ENCODE measurements around the gene IFT52.

Gene IFT52

GRCh38 chr20:43690943-43691598 is 100.3 kb downstream of the IFT52 start:
- H3K9me3 Mint-ChIP-seq = no peaks in the 10 kb centered on the region
- H3K27me3 Mint-ChIP-seq = no peaks in the 10 kb centered on the region
- no peak for DNase-seq (ENCODE audit: low spot score in 2 of 2)
- no peak overlapping the region for H3K27ac Mint-ChIP-seq (ENCODE audit: low read depth)
- no peaks in the 10 kb centered on the region for H3K36me3 Mint-ChIP-seq (ENCODE audit: insufficient read depth)
- no peak overlapping the region for H3K4me3 Mint-ChIP-seq
- ATAC-seq (replicated peaks; ENCODE audit: extremely low read depth, poor library complexity, severe bottlenecking) = no peak
- no peaks in the 10 kb centered on the region for H3K4me1 Mint-ChIP-seq

DNA sequence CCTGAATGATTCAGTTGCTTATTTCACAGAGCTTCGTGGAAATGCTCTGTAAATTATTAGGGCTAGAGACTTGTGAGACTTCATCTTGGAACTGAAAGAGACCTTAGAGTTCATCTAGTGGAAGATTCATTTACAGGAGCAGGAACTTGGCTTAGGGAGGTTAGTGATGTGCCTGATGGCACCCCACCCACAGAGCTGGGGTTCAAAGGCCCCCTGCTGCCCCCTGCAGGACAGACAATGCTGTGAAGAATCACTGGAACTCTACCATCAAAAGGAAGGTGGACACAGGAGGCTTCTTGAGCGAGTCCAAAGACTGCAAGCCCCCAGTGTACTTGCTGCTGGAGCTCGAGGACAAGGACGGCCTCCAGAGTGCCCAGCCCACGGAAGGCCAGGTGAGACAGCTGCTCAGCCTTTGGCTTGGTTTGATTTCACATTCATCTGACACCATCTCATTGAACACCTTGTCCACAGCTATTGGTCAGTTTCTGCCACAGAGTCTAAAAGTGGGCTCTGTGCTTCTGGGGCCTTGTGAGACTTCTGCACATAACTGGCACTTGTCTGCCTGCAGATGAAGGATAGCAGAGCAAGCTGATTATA is 101.3 kb downstream of the IFT52 start:
- no peaks in the 10 kb centered on the region for H3K27me3 Mint-ChIP-seq
- H3K9me3 Mint-ChIP-seq = no peaks in the 10 kb centered on the region
- DNase-seq (ENCODE audit: low spot score in 2 of 2) = no peak
- H3K4me3 Mint-ChIP-seq = no peak overlapping the region
- H3K4me1 Mint-ChIP-seq = no peaks in the 10 kb centered on the region
- H3K36me3 Mint-ChIP-seq (ENCODE audit: insufficient read depth) = no peaks in the 10 kb centered on the region
- no peak overlapping the region for H3K27ac Mint-ChIP-seq (ENCODE audit: low read depth)
- ATAC-seq (replicated peaks; ENCODE audit: extremely low read depth, poor library complexity, severe bottlenecking) = no peak

DNA sequence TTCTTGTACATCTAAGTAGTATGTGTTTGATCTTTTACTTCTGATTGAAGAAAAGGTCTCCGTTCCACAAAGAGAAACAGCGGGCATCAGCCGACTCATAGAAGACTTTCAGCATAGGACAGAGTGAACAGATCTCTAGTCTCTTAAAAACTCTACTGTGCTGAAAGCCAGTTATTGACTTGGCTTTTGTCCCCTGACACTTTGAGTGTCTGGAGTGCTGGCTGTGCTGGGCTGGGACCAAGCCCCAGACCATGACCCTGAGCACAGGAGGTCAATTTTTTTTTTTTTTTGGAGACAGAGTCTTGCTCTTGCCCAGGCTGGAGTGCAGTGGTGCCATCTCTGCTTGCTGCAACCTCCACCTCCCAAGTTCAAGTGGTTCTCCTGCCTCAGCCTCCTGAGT is 104.0 kb downstream of the IFT52 start:
- no peak overlapping the region for H3K4me3 Mint-ChIP-seq

DNA sequence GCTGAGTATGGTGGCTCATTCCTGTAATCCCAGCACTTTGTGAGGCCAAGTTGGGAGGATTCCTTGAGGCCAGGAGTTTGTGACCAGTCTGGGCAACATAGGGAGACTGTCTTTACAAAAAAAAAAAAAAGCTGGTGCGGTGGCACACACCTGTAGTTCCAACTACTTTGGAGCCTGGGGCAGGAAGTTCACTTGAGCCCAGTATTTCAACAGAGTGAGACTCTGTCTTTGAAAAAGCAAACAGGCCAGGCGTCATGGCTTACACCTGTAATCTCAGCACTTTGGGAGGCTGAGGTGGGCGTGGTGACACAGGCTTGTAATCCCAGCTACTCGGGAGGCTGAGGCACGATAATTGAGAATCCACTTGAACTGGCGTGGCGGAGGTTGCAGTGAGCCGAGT is 104.8 kb downstream of the IFT52 start:
- Mint-ChIP-seq H3K36me3 (ENCODE audit: insufficient read depth) (peaks cover 2% of the 10 kb centered on the region), H3K27me3 (no peaks in the 10 kb centered on the region), H3K9me3 (no peaks in the 10 kb centered on the region), H3K4me3 (no peak overlapping the region), H3K4me1 (peaks cover 11% of the 10 kb centered on the region), H3K27ac (ENCODE audit: low read depth) (no peak overlapping the region)
- ATAC-seq (replicated peaks; ENCODE audit: extremely low read depth, poor library complexity, severe bottlenecking) = no peak
- DNase-seq (ENCODE audit: low spot score in 2 of 2) = no peak

More for the DNA sequence above, 104.0 kb downstream of the IFT52 start:
- H3K9me3 Mint-ChIP-seq = no peaks in the 10 kb centered on the region
- H3K36me3 Mint-ChIP-seq (ENCODE audit: insufficient read depth) = peaks cover 2% of the 10 kb centered on the region
- no peak overlapping the region for H3K27ac Mint-ChIP-seq (ENCODE audit: low read depth)
- ATAC-seq (replicated peaks; ENCODE audit: extremely low read depth, poor library complexity, severe bottlenecking) (no peak), DNase-seq (ENCODE audit: low spot score in 2 of 2) (no peak)
- peaks cover 3% of the 10 kb centered on the region for H3K4me1 Mint-ChIP-seq
- no peaks in the 10 kb centered on the region for H3K27me3 Mint-ChIP-seq
